Lower leg skin (tissue), 3 donors: ENCODE data around the gene CYP4F12.

ENCODE experiments used
- CTCF ChIP-seq, 3 donors: fragments of 450-650 bp; IDR thresholded peaks; one replicate each; pipeline ENCODE4 v1.5.1; 2016; ENCODE audit warnings: antibody characterized with exemption in 3 of 3, mild to moderate bottlenecking in 3 of 3, moderate library complexity in 2 of 3
- POLR2A ChIP-seq, 2 donors: fragments of 450-650 bp; IDR thresholded peaks; one replicate each; pipeline ENCODE4 v1.6.1; 2016 to 2017; ENCODE audit warnings: antibody characterized with exemption in 2 of 2, mild to moderate bottlenecking in 1 of 2, moderate library complexity in 1 of 2

GRCh38 chr19:15679089-15679488 is 6.2 kb downstream of the CYP4F12 start:
- TF ChIP-seq CTCF (IDR thresholded peaks at IDR 0.05) (no peak), POLR2A (IDR thresholded peaks at IDR 0.05) (no peak)
